ENCODE measurements around the gene GCNT4.
"Not testable (repeated sequence)": the region's sequence is repeated elsewhere in the genome, so short reads cannot be mapped to it uniquely, and the experiment has no call there.

GCNT4 gene
- 0.41 to 35.8 (median 6.9) reads per million in 17 experiments for total RNA-seq

GRCh38 chr5:75052192-75053053 is at the start of gene GCNT4:
TSS of gene GCNT4 (minus strand) at chr5:75052558. CDS start at chr5:75030037, 22,521 bp downstream.
- DNase-seq = peak; percentile 33 to 76 (median 56)

- DNase-seq = not testable (repeated sequence)
Observed at GRCh38 chr5:75095956-75096355, 43.6 kb upstream of the GCNT4 start.

GRCh38 chr5:75091597-75091996 is 39.2 kb upstream of the GCNT4 start:
- DNase-seq = no peak

- DNase-seq = no peak
Observed at GRCh38 chr5:75089662-75090061, 37.3 kb upstream of the GCNT4 start.

- peak; percentile 14 to 50 (median 28) for DNase-seq
Observed at GRCh38 chr5:75089137-75089536, 36.8 kb upstream of the GCNT4 start.

GRCh38 chr5:75088648-75089047 is 36.3 kb upstream of the GCNT4 start:
- no peak for DNase-seq

- DNase-seq = no peak
Observed at GRCh38 chr5:75081510-75081909, 29.2 kb upstream of the GCNT4 start.

GRCh38 chr5:75079346-75079745 is 27.0 kb upstream of the GCNT4 start:
- DNase-seq = not testable (repeated sequence)

- DNase-seq = no peak
Observed at GRCh38 chr5:75078027-75078426, 25.7 kb upstream of the GCNT4 start.

GRCh38 chr5:75072061-75072460 is 19.7 kb upstream of the GCNT4 start:
- DNase-seq = no peak

GRCh38 chr5:75071100-75071499 is 18.7 kb upstream of the GCNT4 start:
- DNase-seq = no peak

GRCh38 chr5:75067434-75067833 is 15.1 kb upstream of the GCNT4 start:
- DNase-seq = no peak

- no peak for DNase-seq
Observed at GRCh38 chr5:75062925-75063531, 10.7 kb upstream of the GCNT4 start.

GRCh38 chr5:75059912-75060545 is 7.7 kb upstream of the GCNT4 start:
- DNase-seq = peak in 3 of 4 experiments; percentile 30 to 67 (median 67)

- DNase-seq = no peak
Observed at GRCh38 chr5:75058986-75059535, 6.7 kb upstream of the GCNT4 start.

GRCh38 chr5:75057561-75057960 is 5.2 kb upstream of the GCNT4 start:
- DNase-seq = no peak

- DNase-seq = no peak
Observed at GRCh38 chr5:75055727-75056144, 3.4 kb upstream of the GCNT4 start.

- DNase-seq = no peak
Observed at GRCh38 chr5:75054134-75054930, 2.0 kb upstream of the GCNT4 start.

GRCh38 chr5:75053304-75054133 is 1.2 kb upstream of the GCNT4 start:
- peak; percentile 78 to 92 (median 86) for DNase-seq

GRCh38 chr5:75053054-75053303 is 621 bp upstream of the GCNT4 start:
- peak in 2 of 4 experiments; percentile 55 to 70 for DNase-seq

GRCh38 chr5:75051217-75051751 is 1.1 kb downstream of the GCNT4 start:
- no peak for DNase-seq

Data from suppressor macrophage (primary cell).